Embryonic facial prominence (tissue), 1 donor: Measurements from ENCODE around the gene CHRNA9.

Experiments used
- DNase-seq: peaks from one replicate; pipeline ENCODE4 v3.0.0-alpha.2; 2016; ENCODE audit errors: extremely low spot score

Gene CHRNA9

DNA sequence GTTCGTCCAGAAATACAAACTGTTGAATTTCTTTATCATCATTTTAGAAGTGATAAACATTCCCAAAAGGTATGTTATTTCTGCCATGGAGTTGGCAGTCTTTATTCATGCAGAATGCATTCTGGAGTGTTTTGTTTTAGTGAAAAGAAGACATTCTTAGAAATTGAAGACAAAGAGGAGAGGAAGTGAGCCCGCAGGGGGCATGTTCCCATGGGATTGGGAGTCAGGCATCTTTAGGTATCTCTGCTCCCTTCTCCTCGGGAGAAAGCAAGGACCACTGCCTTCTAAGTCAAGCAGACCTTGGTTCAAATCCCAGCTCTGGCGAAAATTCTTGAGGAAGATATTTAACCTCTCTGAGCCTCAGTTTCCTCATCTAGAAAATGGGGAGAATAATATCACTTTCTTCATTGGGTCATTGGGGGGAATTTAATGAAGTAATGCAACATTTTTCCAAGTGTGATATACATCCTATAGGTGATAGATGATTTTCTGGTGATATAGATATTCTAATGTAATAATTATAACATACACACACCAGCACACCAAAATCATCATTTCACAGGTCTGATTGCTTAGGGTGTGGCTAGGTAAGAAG, 26.5 kb upstream of the CHRNA9 start:
- no peak for DNase-seq

DNA sequence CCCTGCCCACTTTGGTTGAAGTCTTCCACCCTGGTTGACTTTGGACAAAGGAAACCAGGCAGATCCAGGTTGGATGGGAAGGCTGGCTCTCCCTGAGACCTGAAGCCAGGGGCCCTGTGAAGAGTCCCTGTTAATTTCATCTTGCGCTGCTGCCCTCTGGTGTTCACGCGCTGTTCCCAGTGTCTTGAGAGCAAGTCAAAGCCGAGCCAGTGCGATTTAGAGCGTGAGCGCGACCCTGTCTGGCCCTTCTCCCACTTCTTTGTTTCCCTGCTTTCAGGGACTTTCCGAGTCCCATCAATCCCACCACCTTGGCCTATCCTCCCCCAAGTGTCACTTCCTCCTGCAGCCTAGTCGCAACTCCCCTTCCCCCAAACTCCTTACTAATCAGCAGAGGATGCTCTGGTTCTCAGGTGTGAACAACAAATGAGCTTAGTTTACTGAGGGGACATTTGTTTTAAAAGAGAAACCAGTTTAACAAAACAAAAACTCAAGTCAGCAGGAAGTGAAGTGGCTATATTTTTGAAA, 25.8 kb upstream of the CHRNA9 start:
- DNase-seq: no peak

DNA sequence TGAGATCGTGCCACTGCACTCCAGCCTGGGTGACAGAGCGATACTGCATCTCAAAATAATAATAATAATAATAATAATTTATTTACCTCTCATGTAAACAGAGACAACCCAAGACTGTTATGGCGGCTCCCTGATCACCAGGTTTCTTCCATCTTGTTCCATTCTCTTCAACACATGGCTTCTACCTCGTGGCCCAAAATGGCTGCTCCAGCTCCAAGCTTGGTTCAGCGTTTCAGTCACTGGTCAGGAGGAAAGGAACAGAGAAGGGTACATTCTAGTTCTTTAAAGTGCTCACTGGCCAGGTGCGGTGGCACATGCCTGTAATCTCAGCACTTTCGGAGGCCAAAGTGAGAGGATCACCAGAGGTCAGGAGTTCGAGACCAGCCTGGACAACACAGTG, 24.9 kb upstream of the CHRNA9 start:
- no peak for DNase-seq

DNA sequence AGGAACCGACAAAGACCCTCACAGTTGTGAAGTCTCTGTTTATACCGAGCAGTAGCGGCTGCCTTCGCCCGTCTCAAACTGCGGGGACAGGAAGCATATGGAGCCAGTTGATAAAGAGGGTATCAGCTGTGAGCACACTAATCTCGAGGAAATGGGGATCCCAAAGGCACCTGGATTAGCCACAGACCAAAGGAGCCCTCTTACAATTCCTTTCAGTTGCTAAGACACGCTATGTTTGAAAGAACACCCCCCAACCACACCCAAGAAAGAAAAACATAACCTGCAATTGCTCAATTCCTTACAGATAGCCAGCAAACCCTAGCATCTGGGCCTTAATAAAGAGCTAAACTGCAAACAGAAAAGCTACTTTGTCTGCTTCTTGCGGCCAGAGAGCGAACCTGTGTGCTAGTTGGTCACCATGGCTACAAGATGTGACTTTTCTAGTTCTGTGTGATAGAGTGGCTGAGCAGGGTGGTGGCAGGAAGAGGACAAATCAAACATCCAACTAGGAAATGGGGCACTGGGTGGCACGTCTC, 23.3 kb upstream of the CHRNA9 start:
- DNase-seq: no peak

DNA sequence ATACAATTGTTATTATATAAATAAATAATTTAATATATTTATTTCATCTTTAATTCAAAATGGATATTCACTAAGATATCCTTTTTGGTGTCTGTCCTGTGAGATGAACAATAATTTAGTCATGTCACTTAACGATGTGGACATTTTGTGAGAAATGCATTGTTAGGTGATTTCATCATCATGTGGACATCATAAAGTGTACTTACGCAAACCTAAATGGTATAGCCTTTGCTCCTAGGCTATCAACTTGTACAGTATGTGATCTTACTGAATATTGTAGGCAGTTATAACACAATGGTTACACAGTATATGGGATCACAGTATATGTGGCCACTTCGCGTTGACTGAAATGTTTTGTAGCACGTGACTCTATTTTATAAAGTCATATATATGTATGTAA, 20.2 kb upstream of the CHRNA9 start:
- no peak for DNase-seq

DNA sequence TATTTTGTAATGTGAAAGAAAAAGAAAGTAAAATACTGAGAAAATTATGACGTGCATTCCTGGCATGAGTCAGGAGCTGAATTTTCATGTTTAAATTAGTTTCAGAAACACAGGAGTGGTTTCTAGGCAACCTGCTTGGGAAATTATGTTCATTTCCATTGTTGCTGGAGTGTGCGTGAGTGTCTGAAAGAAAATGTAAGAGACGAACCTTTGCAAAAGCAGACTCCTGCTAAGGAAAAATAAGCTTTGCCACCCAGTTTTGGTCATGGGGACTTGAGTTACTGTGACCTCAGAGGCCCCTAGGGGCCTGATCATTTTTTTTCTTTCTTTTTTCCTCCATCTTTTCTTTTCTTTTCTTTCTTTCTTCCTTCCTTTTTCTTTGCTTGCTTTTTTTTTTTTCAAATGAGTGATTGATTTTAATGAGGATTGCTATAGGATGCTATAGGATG, 18.8 kb upstream of the CHRNA9 start:
- DNase-seq: peak; percentile 77

DNA sequence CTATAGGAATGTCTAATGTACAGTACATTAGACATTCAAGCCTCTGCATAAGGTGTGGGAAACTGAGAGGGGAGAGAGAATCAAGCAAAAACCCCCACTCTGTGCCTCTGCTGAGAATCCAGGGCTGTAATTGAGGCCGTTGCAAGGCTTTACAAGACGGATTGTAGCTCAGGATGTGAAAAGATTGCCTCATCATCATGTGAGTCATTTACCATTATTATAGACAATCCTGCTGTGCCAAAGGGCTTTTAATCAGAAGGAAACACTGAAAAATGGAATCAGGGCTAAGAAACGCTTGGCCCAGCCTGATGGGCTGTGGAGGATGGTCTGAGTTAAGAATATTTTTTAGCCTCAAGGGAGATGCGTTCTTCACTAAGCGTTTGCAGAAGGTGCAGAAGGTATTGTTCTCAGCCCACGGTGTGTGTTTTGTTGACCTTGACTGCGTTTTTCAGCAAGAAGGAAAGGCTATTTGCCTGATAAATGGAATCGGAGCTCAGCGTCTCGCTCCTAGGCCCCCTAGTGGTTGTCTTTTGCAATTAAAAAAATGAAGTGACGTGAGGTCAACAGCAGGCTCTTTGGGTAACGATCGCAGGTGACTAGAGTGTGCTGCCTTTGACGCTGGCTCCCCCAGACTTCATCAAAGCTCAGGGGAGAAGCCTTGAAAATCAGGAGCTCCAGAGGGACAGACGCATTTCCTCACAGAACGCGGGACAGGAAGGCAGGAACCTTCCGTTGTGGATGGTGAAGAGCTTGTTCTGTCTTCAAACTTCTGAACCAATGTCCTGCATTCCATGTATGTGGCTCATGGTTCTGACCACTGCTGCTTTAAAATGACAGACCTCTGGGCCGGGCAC, 18.1 kb upstream of the CHRNA9 start:
- peak; percentile 70 for DNase-seq

DNA sequence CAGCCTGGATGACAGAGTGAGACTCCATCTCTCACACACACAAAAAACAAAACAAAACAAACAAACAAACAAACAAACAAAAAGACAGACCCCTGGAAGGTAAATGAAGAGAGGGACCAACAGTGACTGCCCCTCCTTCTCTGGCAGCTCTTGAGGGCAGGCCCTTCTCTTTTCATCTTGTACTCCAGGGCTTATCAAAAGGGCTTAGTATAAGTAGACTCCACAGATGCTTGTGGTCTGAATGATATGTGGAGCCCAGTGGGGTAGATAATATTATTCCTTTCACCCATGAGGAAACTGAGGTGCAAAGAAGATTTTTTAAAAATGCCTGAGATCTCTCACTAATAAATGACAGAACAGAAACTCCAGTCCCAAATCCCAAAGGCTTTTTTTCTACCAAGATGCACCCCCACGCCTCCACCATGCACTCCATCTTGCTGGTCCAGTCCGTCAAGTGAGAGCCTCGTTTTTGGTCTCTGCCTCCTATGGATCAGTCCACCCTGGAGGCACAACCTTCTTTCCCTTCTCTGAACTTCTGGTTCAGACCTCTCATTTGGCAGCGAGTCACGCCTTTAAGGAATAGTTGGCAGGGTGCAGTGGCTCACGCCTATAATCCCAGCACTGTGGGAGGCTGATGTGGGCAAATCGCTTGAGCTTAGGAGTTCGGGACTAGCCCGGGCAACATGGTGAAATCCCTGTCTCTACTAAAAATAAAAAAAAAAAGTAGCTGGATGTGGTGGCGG, 17.0 kb upstream of the CHRNA9 start:
- no peak for DNase-seq

DNA sequence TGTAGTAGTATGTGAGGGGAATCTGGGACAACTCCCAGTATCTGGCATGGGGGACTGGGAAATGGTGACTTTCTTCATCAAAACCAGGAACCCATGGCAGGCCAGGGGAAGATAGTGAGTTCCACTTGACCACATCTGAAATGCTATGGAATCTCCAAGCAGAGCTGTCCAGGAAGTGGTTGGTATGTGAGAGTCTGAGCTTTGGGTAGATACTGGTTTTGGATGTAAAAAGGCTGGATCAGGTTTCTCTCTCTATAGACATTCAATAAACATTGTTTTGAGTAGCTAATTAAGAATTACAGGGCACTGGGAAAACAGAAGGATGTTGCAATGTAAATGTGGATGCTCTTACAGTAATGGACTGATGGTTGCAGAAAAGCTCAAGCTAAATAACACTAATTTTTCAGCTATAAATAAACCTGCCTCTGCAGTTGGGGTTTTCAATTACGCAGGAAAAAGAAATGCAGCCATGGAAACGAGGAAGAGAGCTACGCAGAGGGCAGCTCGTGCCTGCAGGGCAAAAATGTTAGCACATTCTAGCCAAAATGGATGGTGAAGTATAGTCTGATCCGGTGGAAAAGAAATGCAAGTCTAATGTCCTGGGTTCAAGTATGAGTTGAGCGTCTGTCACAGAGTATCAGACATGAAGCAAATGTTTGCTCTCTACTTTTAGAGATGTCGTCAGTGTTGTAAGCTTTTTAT, 13.4 kb upstream of the CHRNA9 start:
- DNase-seq: no peak

DNA sequence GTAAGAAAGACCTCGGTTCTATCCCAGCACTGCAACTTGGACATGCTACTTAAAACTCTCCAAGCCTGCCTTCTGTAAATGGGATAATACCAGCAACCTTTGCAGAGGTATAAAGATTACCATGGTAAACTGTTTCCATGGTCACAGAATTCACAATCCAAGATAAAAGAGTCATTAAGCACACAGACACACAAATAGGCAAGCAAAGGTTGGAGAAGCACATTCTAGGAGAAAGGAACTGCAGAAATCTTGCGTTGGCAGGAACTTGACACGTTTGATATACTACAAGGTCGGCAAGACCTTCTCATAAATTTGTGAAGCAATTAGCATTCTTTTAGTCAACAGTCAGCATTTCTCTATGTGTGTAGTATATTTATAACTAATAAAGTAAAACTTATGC, 12.3 kb upstream of the CHRNA9 start:
- DNase-seq: no peak

DNA sequence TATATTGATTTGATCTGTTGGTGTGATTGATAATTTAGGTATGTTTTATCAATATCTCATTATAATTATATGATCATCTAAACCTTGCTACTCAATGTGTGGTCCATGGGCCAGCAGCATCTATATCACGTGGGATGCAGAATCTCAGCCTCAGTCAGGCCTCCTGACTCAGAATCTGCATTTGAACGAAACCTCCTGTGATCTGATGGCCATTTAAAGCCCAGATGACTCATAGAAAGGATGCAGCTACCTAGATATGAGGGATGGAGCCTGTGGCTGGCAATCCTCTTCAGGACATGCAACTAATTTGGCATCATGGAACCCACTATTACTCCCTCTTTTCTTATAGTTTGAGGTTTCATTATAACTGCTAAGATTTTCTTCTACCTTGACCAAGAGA, 11.3 kb upstream of the CHRNA9 start:
- DNase-seq: no peak

DNA sequence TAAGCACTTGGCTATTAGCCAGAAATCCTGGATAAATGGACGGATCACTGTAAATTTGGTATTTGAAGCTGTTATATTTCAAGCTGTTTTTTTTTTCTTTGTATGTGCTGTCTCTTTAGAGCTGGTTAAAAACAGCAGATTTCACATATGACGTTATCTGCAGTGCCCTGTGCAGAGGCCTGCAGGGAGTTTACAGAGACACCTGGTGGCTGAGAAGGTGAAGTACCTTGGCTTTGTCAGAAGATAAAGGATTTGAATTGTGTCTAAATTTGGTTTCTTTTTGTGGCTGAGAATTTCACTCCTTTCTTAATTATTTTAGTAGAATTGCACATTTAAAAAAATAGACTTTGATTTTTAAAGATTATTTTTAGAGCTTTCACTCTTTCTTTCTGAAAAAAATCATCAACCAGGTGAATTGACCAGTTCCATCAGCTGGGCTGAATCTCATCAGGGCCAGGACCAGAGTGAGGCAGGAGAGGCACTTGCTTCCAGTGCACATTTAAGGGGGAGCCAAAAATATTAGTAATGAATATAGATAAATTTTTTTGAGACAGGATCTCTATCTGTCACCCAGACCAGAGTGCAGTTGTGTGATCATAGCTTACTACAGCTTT, 9.6 kb upstream of the CHRNA9 start:
- peak; percentile 70 for DNase-seq

DNA sequence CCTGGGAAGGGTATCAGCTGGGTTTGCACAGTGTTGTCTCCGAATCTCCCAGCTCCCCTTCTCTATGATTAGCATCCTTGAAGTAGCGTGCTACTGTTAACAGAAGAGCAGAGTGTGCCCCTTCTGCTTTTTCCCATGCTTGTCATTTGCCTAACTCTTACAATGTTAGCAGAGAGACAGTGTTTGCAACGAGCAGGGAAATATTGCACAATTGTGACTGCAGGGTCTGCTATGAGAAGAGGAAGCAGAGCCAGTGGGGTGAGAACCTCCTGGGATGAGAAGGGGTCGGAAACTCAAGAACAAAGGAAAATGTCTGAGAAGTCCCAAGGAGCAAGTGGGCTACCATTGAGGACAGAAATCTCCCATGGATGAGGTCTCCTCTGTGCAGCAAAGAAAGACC, 7.8 kb upstream of the CHRNA9 start:
- no peak for DNase-seq

DNA sequence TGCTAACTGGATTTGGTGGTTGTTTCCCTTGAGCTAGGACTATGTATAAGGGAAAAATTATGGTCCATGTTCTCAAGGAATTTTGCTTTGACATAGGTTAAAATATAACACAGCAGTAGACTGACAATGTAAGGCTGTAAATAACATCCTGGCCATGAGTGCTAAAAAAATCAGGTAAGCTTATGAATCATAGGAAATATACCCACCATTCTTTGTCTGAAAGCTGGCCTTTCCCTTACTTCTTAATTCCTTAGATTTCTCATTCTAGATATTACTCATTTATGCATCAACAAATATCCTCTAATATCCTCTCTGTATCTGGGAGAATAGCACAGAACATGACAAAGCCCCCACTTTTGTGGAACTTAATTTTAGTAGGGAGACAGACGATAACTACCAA, 6.8 kb upstream of the CHRNA9 start:
- no peak for DNase-seq

DNA sequence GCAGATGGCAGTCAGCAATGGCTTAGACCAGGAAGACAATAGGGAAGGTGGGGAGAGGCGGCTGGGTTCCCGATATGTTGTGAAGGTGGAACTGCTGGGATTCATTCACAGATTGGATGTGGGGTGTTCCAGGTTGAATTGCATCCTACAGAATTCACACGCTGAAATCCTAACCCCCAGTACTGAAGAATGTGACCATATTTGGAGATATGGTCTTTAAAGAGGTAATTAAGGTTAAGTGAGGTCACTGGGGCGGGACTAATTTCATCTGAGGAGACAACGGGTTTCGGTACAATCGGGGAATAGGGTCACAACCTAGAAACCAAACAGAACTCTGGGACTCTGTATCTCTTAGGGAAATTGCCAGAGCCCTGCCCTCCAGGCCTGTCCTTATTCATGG, 5.3 kb upstream of the CHRNA9 start:
- DNase-seq: no peak

DNA sequence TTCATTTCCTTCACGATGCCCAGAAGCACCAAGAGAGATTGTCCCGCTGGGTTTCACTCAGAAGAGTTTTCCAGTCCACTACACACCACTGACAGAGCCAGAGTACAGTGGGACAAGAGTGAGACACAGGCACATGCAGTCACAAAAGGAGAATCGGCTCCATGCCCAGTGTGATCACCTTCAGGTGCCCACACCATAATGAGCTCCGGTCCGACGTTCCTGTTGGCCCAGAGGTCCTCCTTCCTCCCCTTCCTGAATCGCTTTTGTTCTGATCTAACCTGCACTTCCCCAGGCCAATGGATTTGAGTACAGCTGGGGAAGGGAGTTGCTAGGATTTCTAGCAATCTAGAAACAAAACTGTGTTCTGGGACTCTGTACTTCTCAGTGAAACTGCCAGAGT, 4.6 kb upstream of the CHRNA9 start:
- no peak for DNase-seq

DNA sequence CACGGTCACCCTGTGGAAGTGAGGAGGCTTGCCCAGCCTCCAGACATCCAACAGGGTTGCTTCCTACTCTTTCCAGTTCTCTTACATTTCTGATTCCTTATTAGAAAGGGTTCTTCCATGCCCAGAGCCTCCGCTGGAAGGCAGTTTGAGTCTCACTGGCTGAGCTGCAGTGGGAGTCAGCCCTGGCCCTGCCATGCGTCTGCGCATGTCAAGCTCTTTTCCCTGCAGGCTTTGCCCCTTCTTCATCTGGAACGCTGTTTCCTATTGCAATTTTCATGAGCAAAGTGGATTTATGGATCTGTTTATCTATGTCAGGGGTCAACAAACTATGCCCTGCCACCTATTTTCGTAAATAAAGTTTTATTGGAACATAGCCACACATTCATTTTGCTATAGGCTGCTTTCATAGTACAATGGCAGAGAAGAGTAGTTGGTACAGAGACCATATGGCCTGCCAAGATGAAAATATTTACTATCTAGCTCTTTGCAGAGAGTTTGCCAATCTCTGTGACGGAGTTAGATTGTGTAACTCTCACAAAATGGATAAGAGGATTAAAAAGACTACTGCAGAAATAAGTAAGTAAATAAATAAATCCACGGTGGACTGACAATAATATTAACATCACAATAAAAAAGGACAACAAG, 3.9 kb upstream of the CHRNA9 start:
- no peak for DNase-seq

DNA sequence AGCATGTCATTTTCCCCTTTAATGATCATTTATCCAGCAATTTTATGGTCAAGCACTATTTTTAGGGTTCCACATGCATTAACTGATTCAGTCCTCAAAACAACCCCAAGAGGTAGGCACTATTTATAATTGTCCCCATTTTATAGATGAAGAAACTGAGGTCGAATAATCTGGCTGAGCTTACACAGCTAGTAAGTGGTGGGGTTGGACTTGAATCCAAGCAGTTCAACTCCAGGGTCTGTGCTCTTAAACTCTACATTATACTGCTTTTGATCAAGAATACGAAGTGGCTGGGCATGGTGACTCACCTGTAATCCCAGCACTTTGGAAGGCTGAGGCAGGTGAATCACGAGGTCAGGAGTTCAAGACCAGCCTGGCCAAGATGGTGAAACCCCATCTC, 3.2 kb upstream of the CHRNA9 start:
- no peak for DNase-seq

DNA sequence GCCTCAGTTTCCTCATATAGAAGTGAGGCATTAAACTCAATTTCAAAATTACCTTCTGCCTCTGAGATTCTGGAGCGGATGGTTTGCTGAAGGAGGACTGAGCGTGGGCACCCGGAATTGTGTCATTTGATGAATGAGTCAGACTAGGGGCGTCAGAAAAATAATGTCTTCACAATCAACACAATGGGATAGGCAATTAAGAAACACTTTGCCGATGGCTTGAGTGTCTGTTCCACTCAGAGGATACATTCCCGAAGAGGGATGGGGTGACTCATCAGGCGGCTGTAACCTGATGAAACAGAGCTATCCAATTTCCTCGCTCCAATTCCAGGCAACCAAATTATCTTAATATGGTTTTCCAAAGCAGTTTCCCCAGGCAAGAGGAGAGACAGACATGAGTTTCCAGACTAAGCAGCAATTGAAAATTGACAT, 1.2 kb upstream of the CHRNA9 start:
- no peak for DNase-seq

DNA sequence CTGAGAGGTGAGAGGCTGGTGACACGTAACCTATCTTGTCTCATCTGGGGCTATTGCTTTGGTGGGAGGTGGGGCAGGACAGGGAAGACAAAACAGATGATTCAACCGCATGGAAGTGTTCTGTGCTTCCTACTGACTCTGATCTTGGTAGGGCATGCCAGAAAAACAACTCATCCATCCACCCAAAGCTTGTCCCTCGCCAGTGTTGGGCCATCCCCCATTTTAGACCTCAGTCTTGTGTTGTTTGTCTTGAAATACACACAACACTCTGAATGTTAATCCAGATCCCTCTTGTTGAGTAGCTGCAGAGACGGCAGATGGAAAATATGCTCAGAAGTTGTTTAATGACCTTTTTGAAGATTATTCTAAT, 377 bp downstream of the CHRNA9 start:
- no peak for DNase-seq

DNA sequence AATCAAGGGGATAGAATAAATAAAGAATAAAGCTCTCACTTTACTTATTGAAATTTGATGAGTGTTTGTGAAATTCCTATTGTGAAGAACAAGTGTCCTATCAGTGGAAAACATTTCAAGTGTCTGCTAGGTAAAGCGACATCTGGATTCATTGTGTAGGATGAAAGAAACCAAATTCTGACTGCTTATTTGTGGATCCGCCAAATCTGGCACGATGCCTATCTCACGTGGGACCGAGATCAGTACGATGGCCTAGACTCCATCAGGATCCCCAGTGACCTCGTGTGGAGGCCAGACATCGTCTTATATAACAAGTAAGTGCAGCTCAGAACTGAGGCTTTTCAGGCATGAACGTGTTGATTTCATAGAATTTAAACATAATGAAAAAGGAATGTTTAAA, 1.9 kb downstream of the CHRNA9 start:
- no peak for DNase-seq
